Calu3 (cell line): ENCODE results near the gene CSF3R. TPM values are rescaled to one million over a fixed set of nuclear protein-coding genes. Genes with fewer than 3 reads are reported as not detected.

ENCODE experiments used
- BruUV-seq: library from RNA; stranded (reverse); fragments of 400-500 nt; replicated peaks from 2 replicates; lab custom pipeline; 2021; lab: Mats Ljungman, UMichigan
- CTCF ChIA-PET: fragments of 300-600 bp; sonication (Branson Sonifier 250); formaldehyde crosslinking; loops from one replicate; lab custom pipeline; 2022; ENCODE audit warnings: antibody characterized with exemption; lab: Charles Lee
- DNase-seq: peaks from one replicate; pipeline ENCODE4 v3.0.0; 2022
- H3K27ac Mint-ChIP-seq: one replicate; pipeline ENCODE4 v1.8.0; 2022; ENCODE audit warnings: mixed read lengths; ENCODE audit not compliant: unreplicated experiment
- H3K27me3 Mint-ChIP-seq: one replicate; pipeline ENCODE4 v1.8.0; 2022; ENCODE audit warnings: mixed read lengths; ENCODE audit not compliant: unreplicated experiment
- H3K36me3 Mint-ChIP-seq: one replicate; pipeline ENCODE4 v1.8.0; 2022; ENCODE audit warnings: mild to moderate bottlenecking, moderate library complexity, mixed read lengths; ENCODE audit not compliant: insufficient read depth, unreplicated experiment
- H3K4me1 Mint-ChIP-seq: one replicate; pipeline ENCODE4 v1.8.0; 2022; ENCODE audit warnings: mild to moderate bottlenecking, low read depth, mixed read lengths; ENCODE audit not compliant: unreplicated experiment
- H3K4me3 Mint-ChIP-seq: one replicate; pipeline ENCODE4 v1.8.0; 2022; ENCODE audit warnings: mild to moderate bottlenecking, low read depth, moderate library complexity, mixed read lengths; ENCODE audit not compliant: unreplicated experiment
- H3K9me3 Mint-ChIP-seq: one replicate; pipeline ENCODE4 v1.8.0; 2022; ENCODE audit warnings: low read depth, mixed read lengths; ENCODE audit not compliant: unreplicated experiment
- intact Hi-C: fragments of 100-400 bp; cut with micrococcal nuclease; formaldehyde crosslinking; loops from one replicate; pipeline ENCODE4 v1.10.0; 2022; ENCODE audit not compliant: unreplicated experiment
- total RNA-seq: library from RNA; stranded (reverse); gene quantifications from 2 replicates; pipeline ENCODE4 v1.2.3, GENCODE V29; 2022
- TF ChIP-seq, protein P1 (sequence below): fragments of 200-600 bp; IDR thresholded peaks from one replicate; pipeline ENCODE4 v1.8.0; 2022; ENCODE audit warnings: antibody characterized with exemption; ENCODE audit not compliant: unreplicated experiment

CSF3R gene
- total RNA-seq, 1 experiment from 2014 or later = not detected

DNA sequence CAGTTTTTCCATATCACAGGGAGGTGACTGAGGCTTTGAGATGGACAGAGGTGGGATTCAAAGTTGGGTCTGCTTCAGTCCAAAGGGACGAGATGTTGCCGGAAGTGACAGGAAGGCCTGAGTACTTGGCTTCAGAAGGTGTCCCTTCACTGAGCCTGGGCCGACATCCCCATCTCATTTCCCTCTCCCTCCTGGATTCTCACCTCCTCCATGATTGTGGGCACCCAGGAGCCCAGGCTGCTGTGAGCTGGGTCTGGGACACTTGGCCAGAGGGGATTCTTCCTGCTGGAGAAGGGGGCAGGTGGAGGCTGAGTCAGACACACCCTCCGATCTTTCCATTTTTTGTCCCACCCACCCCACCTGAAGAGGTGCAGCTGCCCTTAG is 15.7 kb downstream of the CSF3R start:
- CTCF ChIA-PET = no interaction called here
- H3K4me1 Mint-ChIP-seq = peaks cover 10% of the 10 kb centered on the region
- intact Hi-C loops = no loop called here
- H3K27me3 Mint-ChIP-seq = no peaks in the 10 kb centered on the region
- no peak for DNase-seq
- peaks cover 25% of the 10 kb centered on the region for H3K36me3 Mint-ChIP-seq
- H3K4me3 Mint-ChIP-seq = no peak overlapping the region
- BruUV-seq = no TSS peak
- no peak overlapping the region for H3K27ac Mint-ChIP-seq
- no peaks in the 10 kb centered on the region for H3K9me3 Mint-ChIP-seq
- TF ChIP-seq, protein P1, sequence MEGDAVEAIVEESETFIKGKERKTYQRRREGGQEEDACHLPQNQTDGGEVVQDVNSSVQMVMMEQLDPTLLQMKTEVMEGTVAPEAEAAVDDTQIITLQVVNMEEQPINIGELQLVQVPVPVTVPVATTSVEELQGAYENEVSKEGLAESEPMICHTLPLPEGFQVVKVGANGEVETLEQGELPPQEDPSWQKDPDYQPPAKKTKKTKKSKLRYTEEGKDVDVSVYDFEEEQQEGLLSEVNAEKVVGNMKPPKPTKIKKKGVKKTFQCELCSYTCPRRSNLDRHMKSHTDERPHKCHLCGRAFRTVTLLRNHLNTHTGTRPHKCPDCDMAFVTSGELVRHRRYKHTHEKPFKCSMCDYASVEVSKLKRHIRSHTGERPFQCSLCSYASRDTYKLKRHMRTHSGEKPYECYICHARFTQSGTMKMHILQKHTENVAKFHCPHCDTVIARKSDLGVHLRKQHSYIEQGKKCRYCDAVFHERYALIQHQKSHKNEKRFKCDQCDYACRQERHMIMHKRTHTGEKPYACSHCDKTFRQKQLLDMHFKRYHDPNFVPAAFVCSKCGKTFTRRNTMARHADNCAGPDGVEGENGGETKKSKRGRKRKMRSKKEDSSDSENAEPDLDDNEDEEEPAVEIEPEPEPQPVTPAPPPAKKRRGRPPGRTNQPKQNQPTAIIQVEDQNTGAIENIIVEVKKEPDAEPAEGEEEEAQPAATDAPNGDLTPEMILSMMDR = no peak

DNA sequence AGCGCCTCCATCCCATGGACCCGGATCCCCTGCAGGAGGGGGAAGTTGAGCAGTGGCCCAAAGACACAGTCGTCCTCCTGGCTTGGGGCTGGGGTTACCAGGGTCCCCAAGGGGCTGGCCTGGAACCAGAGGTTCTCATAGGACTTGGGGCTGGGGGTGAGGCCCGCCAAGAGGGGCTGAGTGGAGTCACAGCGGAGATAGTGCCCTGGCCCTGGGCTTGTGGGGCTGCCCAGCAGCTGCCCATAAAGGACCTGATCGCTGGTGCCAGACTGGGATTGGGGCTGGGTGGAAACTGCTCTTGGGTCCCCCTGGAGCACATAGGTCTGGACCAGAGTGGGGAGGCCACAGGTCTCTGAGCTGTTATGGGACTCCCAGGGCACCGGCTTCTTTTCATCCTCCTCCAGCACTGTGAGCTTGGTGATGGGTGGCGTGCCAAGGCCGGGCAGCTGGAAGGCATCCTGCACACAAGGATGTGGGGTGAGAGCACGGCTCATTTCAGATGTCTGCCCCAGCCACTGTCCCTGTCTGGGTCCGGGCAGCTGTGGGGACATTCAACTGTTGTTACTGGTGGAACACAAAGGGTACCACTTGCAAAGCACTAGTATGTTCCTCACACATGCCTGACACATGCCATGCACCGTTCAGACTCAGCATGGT is 16.2 kb downstream of the CSF3R start:
- no TSS peak for BruUV-seq
- Mint-ChIP-seq H3K4me1 (peaks cover 10% of the 10 kb centered on the region), H3K27me3 (no peaks in the 10 kb centered on the region), H3K27ac (no peak overlapping the region), H3K36me3 (peaks cover 27% of the 10 kb centered on the region), H3K9me3 (no peaks in the 10 kb centered on the region), H3K4me3 (no peak overlapping the region)
- TF ChIP-seq, protein P1 = no peak
- intact Hi-C loops = no loop called here
- CTCF ChIA-PET = no interaction called here
- DNase-seq = no peak

DNA sequence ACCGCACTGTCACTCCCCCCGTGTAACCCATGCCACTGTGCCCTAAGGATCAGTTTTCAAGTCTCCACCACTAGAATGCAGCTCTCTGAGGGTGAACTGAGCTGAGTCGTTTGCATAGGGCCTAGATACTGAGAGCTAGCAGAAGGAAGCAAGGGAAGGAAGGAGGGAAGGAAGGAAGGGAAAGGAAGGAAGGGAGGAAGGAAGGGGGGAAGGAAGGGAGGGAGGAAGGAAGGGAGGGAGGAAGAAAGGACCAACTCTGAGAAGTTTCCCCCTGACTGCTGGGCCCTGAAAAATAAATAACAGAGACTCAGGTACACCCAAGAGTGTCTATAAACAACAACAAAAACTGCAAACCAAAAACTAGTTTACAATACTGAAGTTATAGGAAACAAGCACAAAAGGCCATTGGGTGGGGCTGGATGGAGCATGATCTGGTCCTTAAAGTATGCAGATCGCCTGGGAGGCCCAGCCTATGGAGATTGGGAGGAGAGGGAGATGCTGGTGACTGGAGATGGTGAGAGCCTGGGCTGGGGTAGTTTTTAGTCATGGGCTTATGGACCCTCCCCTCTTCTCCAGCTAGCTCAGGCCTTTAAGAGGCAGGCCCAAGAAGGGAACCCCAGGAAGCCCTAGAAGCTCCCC is 16.9 kb downstream of the CSF3R start:
- no peaks in the 10 kb centered on the region for H3K27me3 Mint-ChIP-seq
- TF ChIP-seq, protein P1 = no peak
- peaks cover 27% of the 10 kb centered on the region for H3K36me3 Mint-ChIP-seq
- H3K4me3 Mint-ChIP-seq = no peak overlapping the region
- no TSS peak for BruUV-seq
- H3K9me3 Mint-ChIP-seq = no peaks in the 10 kb centered on the region
- no peak overlapping the region for H3K27ac Mint-ChIP-seq
- intact Hi-C loops = no loop called here
- H3K4me1 Mint-ChIP-seq = peaks cover 10% of the 10 kb centered on the region
- DNase-seq = no peak
- CTCF ChIA-PET = no interaction called here

DNA sequence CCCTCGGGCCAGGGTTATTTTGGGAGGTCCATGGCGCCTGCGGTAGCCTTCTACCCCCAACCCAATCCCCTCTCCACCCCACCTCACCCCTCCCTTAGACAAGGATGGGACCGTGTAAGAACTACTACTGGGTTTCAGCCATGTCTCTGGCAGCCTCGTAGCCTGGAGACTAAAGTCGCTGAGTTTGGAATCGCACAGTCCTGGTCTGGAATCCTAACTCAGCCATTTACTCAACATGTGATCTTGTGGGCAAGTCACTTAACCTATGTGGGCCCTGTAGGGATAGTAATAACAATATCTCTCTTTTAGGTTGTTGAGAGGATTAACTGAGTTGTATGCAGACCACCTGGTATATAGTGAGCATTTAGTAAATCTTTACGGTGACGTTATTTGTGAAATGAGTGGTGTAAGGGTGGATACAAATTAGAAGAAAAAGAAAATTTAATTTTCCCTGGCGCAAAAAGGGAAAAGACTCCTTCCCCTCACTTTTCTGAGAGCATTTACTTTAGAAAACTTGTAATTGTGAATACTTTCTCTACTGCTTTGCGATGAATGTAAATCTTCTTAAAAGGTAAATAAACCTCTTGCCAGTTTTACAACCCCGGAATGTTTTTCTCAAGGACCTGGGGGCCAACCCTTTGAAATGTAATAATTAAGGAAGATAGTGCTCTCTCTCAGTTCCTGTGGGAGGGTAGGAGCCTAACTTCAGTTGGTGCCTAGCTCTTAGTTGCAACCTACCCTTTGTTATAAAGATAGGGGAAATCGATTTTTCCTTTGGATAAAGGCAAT is 17.9 kb downstream of the CSF3R start:
- H3K4me3 Mint-ChIP-seq = peak overlapping the region; percentile 99
- TF ChIP-seq, protein P1 = no peak
- peaks cover 10% of the 10 kb centered on the region for H3K4me1 Mint-ChIP-seq
- intact Hi-C loops = no loop called here
- no peaks in the 10 kb centered on the region for H3K9me3 Mint-ChIP-seq
- CTCF ChIA-PET = interaction anchor here (1.1 to 1.2 kb wide), 2 partner anchors 15 to 315 kb away, joined by 3 to 4 read pairs; partner anchors contain the start of genes OSCP1 and TRAPPC3
- peaks cover 27% of the 10 kb centered on the region for H3K36me3 Mint-ChIP-seq
- H3K27me3 Mint-ChIP-seq = no peaks in the 10 kb centered on the region
- H3K27ac Mint-ChIP-seq = peak overlapping the region; percentile 97
- no peak for DNase-seq
- TSS peak; percentile 98 for BruUV-seq
